HG03432 (cell line): ENCODE data around the gene YIPF2.
"Not testable (repeated sequence)": the region's sequence is repeated elsewhere in the genome, so short reads cannot be mapped to it uniquely, and the experiment has no call there.

Experiments used
- ATAC-seq: cut with Tn5 transposase; IDR thresholded peaks from one replicate; pipeline ENCODE4 v1.9.1; 2021; ENCODE audit warnings: mild to moderate bottlenecking, moderate library complexity; ENCODE audit not compliant: unreplicated experiment

The YIPF2 gene

GRCh38 chr19:10928563-10929401, at the start of gene YIPF2, which contains the start of gene TIMM29:
TSS of gene YIPF2 (minus strand) at chr19:10928639. CDS start at chr19:10928410, 229 bp downstream.
TSS of gene TIMM29 (plus strand) at chr19:10928811. CDS start at chr19:10928823, 12 bp downstream.
- peak; percentile 73 for ATAC-seq

- no peak for ATAC-seq
Observed at GRCh38 chr19:10977742-10978092, 49.3 kb upstream of the YIPF2 start.

- ATAC-seq, result no peak
Observed at GRCh38 chr19:10976131-10976892, 47.9 kb upstream of the YIPF2 start.

GRCh38 chr19:10975374-10976130, 47.1 kb upstream of the YIPF2 start:
- no peak for ATAC-seq

DNA sequence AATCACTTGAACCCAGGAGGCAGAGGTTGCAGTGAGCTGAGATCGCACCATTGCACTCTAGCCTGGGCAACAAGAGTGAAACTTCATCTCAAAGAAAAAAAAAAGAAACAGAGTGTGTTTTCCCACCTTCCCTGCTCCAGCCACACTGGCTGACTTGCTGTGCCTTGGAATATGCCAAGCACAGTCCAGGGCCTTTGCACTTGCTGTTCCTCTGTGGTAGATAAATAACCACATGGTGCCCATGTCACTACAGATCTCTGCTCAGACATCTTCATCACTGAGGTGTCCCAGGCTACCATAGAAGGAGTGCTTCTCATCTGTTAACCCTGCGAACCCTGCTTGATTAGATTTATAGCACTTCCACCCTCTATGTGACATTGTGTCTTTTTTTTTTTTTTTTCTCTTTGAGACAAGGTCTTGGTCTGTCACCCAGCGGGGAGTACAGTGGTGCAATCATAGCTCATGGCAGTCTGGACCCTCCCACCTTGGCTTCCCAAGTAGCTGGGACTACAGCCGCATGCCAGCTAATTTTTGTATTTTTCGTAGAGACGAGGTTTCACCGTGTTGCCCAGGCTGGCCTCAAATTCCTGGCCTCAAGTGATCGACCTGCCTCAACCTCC, 42.8 kb upstream of the YIPF2 start:
- ATAC-seq, result no peak

- no peak for ATAC-seq
Observed at GRCh38 chr19:10968527-10969135, 40.2 kb upstream of the YIPF2 start.

- no peak for ATAC-seq
Observed at GRCh38 chr19:10966809-10967208, 38.4 kb upstream of the YIPF2 start.

GRCh38 chr19:10965398-10965797, 37.0 kb upstream of the YIPF2 start:
- ATAC-seq, result no peak

DNA sequence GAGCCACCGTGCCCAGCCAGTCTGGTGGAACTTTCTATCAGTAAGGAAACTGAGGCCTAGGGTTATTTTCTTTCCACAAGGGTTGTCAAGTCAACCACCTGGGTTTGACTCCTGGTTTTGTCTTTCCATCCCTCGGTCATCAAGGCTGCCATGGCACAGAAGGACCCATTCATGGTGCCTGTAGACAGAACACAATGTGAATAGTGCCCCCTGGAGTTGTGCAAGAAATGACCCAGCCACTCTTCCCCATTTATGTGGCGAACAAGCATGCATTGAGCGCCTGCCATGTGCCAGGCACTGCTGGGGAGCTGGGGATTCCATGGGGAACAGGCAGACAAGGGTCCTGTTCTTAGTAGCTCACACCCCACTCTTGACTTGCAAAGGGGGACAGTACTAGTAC, 36.5 kb upstream of the YIPF2 start:
- no peak for ATAC-seq

- ATAC-seq, result no peak
Observed at GRCh38 chr19:10963865-10964264, 35.4 kb upstream of the YIPF2 start.

- ATAC-seq, result no peak
Observed at GRCh38 chr19:10962863-10963262, 34.4 kb upstream of the YIPF2 start.

GRCh38 chr19:10961073-10961860, 32.8 kb upstream of the YIPF2 start:
- peak; percentile 47 for ATAC-seq

GRCh38 chr19:10960314-10961072, 32.1 kb upstream of the YIPF2 start, which contains the start of gene SMARCA4:
TSS of gene SMARCA4 (plus strand) at chr19:10961030. CDS start at chr19:10984152, 23,122 bp downstream.
- ATAC-seq, result peak; percentile 79

DNA sequence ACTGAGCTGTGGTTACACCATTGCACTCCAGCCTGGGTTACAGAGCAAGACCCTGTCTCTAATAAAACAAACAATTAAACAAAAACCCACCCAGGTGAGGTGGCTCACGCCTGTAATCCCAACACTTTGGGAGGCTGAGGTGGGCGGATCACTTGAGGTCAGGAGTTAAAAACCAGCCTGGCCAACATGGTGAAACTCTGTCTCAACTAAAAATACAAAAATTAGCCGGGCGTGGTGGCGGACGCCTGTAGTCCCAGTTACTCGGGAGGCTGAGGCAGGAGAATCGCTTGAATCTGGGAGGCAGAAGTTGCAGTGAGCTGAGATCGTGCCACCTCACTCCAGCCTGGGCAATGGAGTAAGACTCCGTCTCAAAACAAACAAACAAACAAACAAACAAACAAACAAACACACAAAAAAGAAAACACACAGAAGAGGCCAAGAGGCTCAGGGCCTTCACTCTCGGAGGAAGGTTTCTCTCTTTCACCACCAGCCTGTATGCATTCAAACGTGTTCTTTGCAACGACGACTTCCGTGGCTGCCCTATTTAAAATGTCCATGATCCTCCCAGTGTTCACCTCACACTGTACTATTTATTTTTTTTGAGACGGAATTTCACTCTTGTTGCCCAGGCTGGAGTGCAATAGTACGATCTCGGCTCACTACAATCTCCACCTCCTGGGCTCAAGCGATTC, 31.0 kb upstream of the YIPF2 start:
- ATAC-seq, result not testable (repeated sequence)

GRCh38 chr19:10952809-10953208, 24.4 kb upstream of the YIPF2 start:
- no peak for ATAC-seq

DNA sequence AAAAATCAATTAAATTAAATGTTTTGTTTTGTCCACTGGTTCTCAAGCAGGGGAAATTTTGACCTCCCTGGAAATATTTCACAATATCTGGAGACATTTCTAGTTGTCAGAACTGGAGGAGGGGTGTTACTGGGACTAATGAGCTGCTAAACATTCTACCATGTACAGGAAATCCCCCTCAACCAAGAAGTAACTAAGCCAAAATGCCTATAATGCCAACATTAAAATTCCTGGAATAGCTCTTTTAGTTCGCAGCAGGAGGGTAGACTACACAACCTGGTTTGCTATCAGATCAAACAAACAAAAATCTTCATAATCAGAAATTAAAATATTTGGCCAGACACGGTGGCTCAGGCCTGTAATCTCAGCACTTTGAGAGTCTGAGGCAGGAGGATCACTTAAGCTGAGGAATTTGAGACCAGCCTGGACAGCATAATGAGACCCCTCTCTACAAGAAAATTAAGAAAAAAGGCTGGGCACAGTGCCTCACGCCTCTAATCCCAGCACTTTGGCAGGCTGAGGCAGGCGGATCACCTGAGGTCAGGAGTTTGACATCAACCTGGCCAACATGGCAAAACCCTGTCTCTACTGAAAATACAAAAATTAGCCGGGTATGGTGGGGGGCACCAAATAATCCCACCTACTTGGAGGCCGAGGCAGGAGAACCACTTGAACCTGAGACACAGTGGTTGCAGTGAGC, 18.7 kb upstream of the YIPF2 start:
- no peak for ATAC-seq

DNA sequence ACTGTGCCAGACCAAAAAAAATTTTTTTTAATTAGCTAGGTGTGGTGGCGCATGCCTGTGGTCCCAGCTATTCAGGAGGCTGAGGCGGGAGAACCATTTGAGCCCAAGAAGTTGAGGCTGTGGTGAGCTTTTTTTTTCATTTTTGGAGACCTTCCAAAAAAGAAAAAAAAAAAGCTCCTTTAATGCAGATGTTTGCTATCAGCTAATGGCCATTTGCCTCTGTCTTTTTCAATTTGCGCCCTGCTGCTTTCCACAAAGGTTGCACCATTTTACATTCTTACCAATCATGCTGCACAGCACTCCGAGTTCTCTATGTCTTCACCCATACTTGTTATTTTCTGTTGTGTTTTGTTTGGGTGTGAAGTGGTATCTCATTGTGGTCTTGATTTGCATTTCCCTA, 16.8 kb upstream of the YIPF2 start:
- ATAC-seq, result no peak

DNA sequence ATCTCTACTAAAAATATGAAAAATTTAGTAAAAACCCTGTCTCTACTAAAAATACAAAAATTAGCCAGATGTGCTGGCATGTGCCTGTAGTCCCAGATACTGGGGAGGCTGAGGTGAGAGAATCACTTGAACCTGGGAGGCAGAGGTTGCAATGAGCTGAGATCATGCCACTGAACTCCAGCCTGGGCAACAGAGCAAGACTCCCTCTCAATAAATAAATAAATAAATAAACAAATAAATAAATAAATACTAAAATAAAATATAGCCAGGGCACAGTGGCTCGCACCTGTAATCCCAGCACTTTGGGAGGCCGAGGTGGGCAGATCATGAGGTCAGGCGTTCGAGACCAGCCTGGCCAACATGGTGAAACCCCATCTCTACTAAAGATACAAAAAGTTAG, 15.0 kb upstream of the YIPF2 start:
- ATAC-seq, result not testable (repeated sequence)
